GM21737 (cell line): Measurements from ENCODE around the gene LRRC8A.
"Not testable (repeated sequence)": the region's sequence is repeated elsewhere in the genome, so short reads cannot be mapped to it uniquely, and the experiment has no call there.

Experiments
- ATAC-seq: cut with Tn5 transposase; IDR thresholded peaks from one replicate; pipeline ENCODE4 v1.9.1; 2021; ENCODE audit warnings: mild to moderate bottlenecking, moderate library complexity; ENCODE audit not compliant: unreplicated experiment

LRRC8A gene

GRCh38 chr9:128919402-128920089 lies 37.6 kb downstream of the LRRC8A start:
- ATAC-seq: no peak

- ATAC-seq: no peak
These were observed 38.6 kb downstream of the LRRC8A start, which contains the start of gene PHYHD1 for GRCh38 chr9:128920381-128921058. PHYHD1 (plus strand) TSS chr9:128920982; CDS start chr9:128922324, 1,342 bp downstream.

DNA sequence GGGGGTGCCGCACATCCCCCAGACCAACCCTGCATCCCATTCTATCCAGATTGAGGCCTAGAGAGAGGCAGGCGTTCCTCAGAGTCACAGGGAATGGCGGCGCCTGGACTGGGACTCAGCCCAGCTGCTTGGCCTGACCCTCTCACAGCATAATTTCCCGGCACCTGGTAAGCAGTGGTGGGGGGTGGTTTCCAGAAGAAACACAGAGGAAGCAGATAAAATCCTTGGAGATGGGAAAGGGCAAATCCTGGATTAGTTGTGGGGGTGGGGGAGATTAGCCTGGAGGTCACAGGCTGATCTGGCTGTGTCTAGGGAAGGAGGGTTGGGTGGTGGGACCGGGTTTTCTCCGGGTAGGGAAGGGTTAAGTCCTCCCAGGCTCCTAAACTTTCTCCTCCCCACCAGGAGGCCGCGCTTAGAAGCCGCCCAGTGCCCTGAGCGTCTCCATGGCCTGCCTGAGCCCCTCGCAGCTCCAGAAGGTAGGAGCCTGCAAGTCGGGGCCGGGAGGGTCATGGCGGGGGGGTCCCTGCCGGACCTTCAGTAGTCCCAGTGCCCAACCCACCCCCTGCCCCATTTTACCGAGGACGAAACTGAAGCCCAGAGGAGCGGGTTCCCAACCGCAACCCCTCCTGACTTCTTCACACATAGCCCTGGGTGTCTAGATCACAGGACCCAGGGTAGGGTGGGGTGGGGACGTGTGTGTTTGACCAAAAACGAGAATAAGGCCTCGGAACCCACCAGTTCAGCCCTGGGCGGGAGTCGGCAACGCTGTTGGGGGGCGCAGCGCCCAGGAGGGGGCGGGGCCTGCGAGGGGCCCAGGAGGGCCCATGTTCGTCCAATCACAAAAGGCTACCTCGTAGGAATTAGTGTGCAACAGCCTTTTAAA lies 40.2 kb downstream of the LRRC8A start:
- no peak for ATAC-seq

GRCh38 chr9:128923493-128923883 lies 41.6 kb downstream of the LRRC8A start:
- ATAC-seq: no peak

- no peak for ATAC-seq
These were observed 45.9 kb downstream of the LRRC8A start for GRCh38 chr9:128927731-128928411.

DNA sequence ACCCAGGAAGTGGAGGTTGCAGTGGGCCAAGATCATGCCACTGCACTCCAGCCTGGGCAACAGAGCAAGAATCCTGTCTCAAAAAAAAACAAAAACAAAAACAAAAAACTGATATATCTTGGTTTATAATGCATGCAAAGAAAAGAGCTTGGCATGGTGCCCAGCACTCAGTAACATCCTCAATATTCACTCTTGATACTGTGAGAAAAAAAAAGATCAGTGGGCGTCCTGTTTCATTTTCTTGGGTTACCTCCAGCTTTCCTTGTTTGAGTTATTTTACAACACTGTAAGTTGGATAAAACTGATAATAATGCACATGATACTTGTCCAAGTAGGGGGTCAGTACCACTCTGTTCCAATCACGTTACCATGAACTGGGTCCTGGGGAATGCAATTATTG lies 46.7 kb downstream of the LRRC8A start:
- ATAC-seq: no peak

- no peak for ATAC-seq
These were observed 47.6 kb downstream of the LRRC8A start for GRCh38 chr9:128929560-128929959.

GRCh38 chr9:128933731-128934130 lies 51.8 kb downstream of the LRRC8A start:
- no peak for ATAC-seq

DNA sequence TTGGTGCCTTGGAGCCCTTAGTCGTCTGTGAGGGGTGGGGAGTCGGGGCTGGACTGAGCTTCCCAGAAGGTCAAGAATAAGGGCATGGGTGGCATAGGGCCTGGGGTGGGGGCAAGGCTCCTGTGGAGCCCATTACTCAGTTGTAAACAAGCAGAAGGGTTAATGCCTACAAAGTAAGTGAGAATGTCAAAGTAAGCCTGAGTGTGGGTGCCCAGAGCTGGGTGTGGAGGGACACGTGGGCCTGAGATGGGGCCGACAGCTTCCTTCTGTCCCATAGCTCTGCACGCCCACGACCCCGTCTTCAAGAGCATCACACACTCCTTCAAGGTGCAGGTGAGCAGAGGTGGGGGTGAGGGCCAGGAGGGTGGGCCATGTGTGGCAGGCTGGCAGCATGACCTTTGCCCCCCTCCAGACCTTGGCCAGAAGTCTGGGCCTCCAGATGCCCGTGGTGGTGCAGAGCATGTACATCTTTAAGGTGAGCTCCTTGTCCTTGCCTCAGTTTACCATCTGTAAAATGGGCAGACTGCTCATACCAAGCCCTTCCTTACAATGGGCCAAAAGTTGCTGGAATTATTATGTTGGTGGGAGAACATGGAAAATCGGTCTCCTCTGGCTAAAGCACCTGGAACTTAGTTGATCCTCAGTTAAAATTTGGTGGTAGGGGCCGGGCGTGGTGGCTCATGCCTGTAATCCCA lies 54.4 kb downstream of the LRRC8A start:
- no peak for ATAC-seq

DNA sequence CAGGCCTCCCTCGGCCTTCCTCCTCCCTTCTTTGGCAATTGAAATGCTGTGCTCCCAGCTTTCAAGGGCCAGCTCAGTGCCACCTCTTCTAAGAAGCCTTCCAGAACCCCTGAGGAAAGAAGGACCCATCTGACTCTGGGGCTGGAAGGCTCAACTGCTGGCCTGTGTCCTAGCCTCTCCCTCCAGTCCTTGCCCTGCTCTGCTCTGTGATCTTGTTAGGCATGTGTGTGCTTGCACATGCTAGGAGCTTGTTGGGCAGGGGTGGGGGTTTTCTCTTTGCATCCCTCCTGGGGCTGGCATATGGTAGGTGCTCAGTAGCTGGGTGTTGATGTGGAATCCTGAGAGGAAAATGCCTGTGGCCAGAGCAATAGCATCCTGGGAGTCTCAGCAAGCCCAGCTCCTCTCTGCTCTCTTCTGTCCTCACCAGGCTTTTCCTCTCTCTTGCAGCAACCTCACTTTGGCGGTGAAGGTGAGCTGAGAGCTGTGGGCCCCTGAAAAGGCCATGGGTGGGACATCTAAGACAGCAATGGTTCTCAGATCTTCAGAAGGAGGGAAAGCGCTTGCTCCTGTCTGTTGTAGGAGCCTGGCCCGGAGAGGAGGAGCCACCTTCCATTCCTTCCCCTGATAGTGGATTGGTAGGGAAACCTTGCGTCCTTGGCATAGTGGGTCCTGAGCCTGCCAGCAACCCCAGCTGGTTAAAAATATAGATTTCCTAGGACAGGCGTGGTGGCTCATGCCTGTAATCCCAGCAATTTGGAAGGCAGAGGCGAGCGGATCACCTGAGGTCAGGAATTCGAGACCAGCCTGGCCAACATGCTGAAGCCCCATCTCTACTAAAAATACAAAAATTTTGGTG lies 55.6 kb downstream of the LRRC8A start:
- no peak for ATAC-seq

- no peak for ATAC-seq
These were observed 58.5 kb downstream of the LRRC8A start for GRCh38 chr9:128940271-128940921.

GRCh38 chr9:128940946-128941755 lies 59.2 kb downstream of the LRRC8A start:
- ATAC-seq: no peak

- ATAC-seq: no peak
These were observed 62.1 kb downstream of the LRRC8A start for GRCh38 chr9:128943832-128944620.

DNA sequence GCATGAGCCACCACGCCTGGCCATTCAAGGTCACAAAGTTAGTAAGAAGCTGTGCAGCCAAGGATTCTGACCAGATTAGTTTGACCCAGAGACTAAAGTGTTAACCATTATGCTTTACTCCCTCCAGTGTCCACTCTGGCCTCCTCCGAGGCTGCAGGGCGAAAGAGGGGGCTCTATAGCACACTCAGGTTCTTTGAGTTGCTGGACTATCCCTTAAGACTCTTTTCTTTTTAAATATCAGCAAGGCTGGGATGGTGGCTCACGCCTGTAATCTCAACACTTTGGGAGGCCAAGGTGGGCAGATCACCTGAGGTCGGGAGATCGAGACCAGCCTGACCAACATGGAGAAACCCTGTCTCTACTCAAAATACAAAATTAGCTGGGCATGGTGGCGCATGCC lies 63.0 kb downstream of the LRRC8A start:
- ATAC-seq: not testable (repeated sequence)

DNA sequence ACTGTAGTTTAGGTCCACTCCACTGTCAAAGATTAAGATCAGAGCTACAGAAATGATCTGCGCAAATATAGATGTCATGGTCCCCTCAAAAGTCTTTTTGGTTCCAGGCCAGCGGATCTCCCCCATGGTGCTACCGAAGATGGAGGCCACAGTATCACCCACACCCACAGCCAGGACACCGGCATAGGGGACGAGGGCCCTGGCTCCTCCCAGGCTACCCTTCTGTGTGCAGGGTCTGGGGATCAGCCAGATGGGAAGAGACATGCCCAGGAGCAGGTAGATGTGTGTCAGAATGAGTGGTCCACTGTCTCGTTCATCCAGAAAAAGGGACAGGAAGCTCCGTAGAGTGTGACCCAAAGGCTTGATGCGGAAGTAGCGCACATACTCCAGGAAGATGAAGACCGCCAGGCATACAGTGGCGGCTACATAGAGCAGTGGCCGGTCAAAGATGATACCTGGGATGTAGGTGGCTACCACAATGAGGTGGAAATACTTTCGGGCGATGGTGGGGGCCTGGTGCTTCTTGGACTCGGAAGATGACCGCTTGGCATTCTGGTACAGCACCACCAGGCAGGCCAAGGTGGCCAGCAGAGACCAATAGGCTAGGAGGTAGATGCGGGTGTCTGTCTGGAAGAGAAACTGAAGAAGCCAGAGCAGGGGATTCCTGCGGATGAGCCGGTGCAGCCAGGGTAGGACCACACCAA lies 64.0 kb downstream of the LRRC8A start:
- no peak for ATAC-seq

- ATAC-seq: peak; percentile 11
These were observed 64.8 kb downstream of the LRRC8A start for GRCh38 chr9:128946571-128947276.
